Kidney (tissue), 14 donors: ENCODE data around the gene HTRA2. TPM values are rescaled to one million over a fixed set of nuclear protein-coding genes. Genes with fewer than 3 reads are reported as not detected.
A peak's percentile ranks its signal among the peaks of the same experiment; 100 is the strongest.

Experiments used
- DNase-seq, 5 donors: peaks; one replicate each; pipeline ENCODE4 v3.0.0-alpha.2; 2013 to 2020
- FAIRE-seq: peaks from 2 replicates; lab custom pipeline; 2012; peaks lifted over from hg19 to GRCh38; lab: Jason Lieb, UNC
- H3K27ac ChIP-seq, 2 donors: one replicate each; pipeline ENCODE4 v1.7.0; 2013; ENCODE audit warnings: low read depth in 2 of 2, low read length in 2 of 2, inconsistent platforms in 1 of 2
- H3K27me3 ChIP-seq: one replicate; pipeline ENCODE4 v1.7.1; 2013; ENCODE audit warnings: low read length, inconsistent platforms; ENCODE audit not compliant: control insufficient read depth, insufficient read depth
- H3K36me3 ChIP-seq, 3 donors: one replicate each; pipeline versions ENCODE4 v1.7.0 to v1.7.1; 2013; ENCODE audit warnings: low read length in 3 of 3, control low read depth in 1 of 3, inconsistent platforms in 1 of 3; ENCODE audit not compliant: insufficient read depth in 3 of 3, control insufficient read depth in 2 of 3
- H3K4me1 ChIP-seq, 3 donors: one replicate each; pipeline versions ENCODE4 v1.7.0 to v1.7.1; 2013; ENCODE audit warnings: low read length in 3 of 3, inconsistent platforms in 1 of 3, low read depth in 1 of 3; ENCODE audit not compliant: control insufficient read depth in 2 of 3, insufficient read depth in 2 of 3
- H3K4me3 ChIP-seq, 3 donors: one replicate each; pipeline versions ENCODE4 v1.7.0 to v1.8.1; 2013; ENCODE audit warnings: low read length in 3 of 3, control low read depth in 1 of 3, inconsistent platforms in 1 of 3
- H3K9ac ChIP-seq, 3 donors: one replicate each; pipeline versions ENCODE4 v1.7.0 to v1.7.1; 2013; ENCODE audit warnings: low read length in 3 of 3, control low read depth in 1 of 3, inconsistent platforms in 1 of 3
- H3K9me3 ChIP-seq, 3 donors: one replicate each; pipeline versions ENCODE4 v1.7.0 to v1.7.1; 2013; ENCODE audit warnings: low read length in 3 of 3, control low read depth in 1 of 3, inconsistent platforms in 1 of 3; ENCODE audit not compliant: control insufficient read depth in 2 of 3, insufficient read depth in 1 of 3
- CTCF ChIP-seq: IDR thresholded peaks from 3 replicates; pipeline ENCODE4 v1.5.1; 2012; ENCODE audit warnings: mild to moderate bottlenecking, moderate library complexity, borderline replicate concordance; ENCODE audit not compliant: insufficient read depth; ENCODE audit errors: extremely low read depth
- intact Hi-C: fragments of 100-400 bp; cut with DNase I; formaldehyde crosslinking; loops from one replicate; pipeline ENCODE4 v1.11.1; 2022
- polyA plus RNA-seq: library from polyadenylated mRNA; stranded (reverse); fragments of 350-450 nt; fragmentation: Illumina TruSeq; extraction: RNeasy Lipid Tissue Mini Kit (QIAGEN cat#74804); gene quantifications from one replicate; pipeline ENCODE4 v1.2.3, GENCODE V29; 2014; ENCODE audit warnings: low read depth, low replicate concordance; ENCODE audit not compliant: insufficient read depth
- total RNA-seq: library from RNA; stranded (reverse); fragmentation: NEBNext Ultra II Directional; extraction: Animal tissue kit (Norgen Biotek cat#: 25700); gene quantifications from one replicate; pipeline ENCODE4 v1.2.1, GENCODE V29; 2021
- donor health status: control.
- donor health status: control.
- donor health status: control.
- donor health status: control.
- donor health status: control.
- donor health status: DM: yes; HTN: yes; CAD: no.
- donor health status: Normal renal cell carcinoma (clear cell type).

HTRA2 gene
- total and polyA plus RNA-seq, 2 donors from 2014 or later, result 30.8 to 44.2 TPM

GRCh38 chr2:74535440-74535965 lies 5.8 kb downstream of the HTRA2 start:
- DNase-seq (peak in 1 of 5 donors; percentile 68), FAIRE-seq (no peak)
- Histone ChIP-seq H3K27ac (no peak overlapping the region), H3K9ac (no peak overlapping the region), H3K4me3 (no peak overlapping the region), H3K4me1 (peaks cover 0 to 7% (median 6%) of the 10 kb centered on the region in 3 donors), H3K36me3 (peaks cover 0 to 7% (median 4%) of the 10 kb centered on the region in 3 donors), H3K9me3 (no peaks in the 10 kb centered on the region), H3K27me3 (no peaks in the 10 kb centered on the region)
- intact Hi-C loops, result no loop called here
- no peak for TF ChIP-seq CTCF

- no peak for TF ChIP-seq CTCF
- H3K4me1 ChIP-seq, result peaks cover 0 to under 1% (median 0%) of the 10 kb centered on the region in 3 donors
- FAIRE-seq, result no peak
- no peak overlapping the region for H3K27ac ChIP-seq
- DNase-seq, result peak in 1 of 5 donors; percentile 78
- intact Hi-C loops, result no loop called here
- no peak overlapping the region for H3K4me3 ChIP-seq
- no peaks in the 10 kb centered on the region for H3K27me3 ChIP-seq
- no peaks in the 10 kb centered on the region for H3K9me3 ChIP-seq
- peaks cover 0 to 7% (median 4%) of the 10 kb centered on the region in 3 donors for H3K36me3 ChIP-seq
- no peak overlapping the region for H3K9ac ChIP-seq
Observed at GRCh38 chr2:74536166-74536950, 6.6 kb downstream of the HTRA2 start.

DNA sequence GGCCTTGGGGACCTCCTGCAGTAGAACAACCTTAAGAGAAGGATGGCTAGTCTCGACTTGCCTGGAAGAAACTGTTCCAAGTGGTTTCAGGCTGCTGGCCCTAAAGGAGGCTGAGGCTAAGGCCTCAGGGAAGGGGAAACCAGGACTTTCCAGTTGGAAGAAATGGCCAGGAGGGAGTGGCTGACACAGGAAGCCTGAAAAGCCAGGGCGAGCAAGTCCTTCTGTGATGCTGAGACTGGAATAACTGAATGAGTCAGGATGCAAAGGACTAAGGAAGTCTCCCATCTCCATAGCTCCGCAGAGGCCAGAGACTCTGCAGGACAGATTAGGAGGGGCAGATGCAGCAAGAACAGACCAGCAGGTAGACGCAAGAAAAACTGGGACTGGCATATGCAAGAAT lies 7.4 kb downstream of the HTRA2 start:
- intact Hi-C loops, result no loop called here
- H3K27me3 ChIP-seq, result no peaks in the 10 kb centered on the region
- H3K4me1 ChIP-seq, result no peaks in the 10 kb centered on the region
- peaks cover 0 to 7% (median 4%) of the 10 kb centered on the region in 3 donors for H3K36me3 ChIP-seq
- no peak for TF ChIP-seq CTCF
- DNase-seq, result no peak
- no peaks in the 10 kb centered on the region for H3K9me3 ChIP-seq
- no peak overlapping the region for H3K27ac ChIP-seq
- H3K9ac ChIP-seq, result no peak overlapping the region
- FAIRE-seq, result no peak
- H3K4me3 ChIP-seq, result no peak overlapping the region
